HG02970 (cell line): ENCODE data around the gene THSD7A.

Experiments
- ATAC-seq: cut with Tn5 transposase; IDR thresholded peaks from one replicate; pipeline ENCODE4 v1.9.1; 2021; ENCODE audit warnings: mild to moderate bottlenecking, moderate library complexity, moderate number of reproducible peaks; ENCODE audit not compliant: unreplicated experiment, low FRiP score

Gene THSD7A

DNA sequence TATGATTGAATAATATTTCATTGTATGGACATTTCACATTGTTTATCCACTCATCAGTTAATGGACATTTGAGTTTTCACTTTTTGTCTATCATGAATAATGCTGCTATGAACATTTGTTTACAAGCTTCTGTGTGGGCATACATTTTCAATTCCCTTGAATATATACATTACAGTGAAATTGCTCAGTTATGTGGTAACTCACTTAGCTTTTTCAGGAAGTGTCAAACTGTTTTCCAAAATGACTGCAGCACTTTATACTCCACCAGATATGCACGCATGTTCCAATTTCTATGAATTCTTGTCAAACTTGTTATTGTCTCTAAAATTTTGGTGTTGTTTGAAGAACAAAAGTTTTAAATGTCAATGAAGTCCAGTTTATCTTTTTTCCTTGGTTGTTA is 401.2 kb downstream of the THSD7A start:
- no peak for ATAC-seq

- no peak for ATAC-seq
These were observed 401.9 kb downstream of the THSD7A start for GRCh38 chr7:11430112-11430511.

DNA sequence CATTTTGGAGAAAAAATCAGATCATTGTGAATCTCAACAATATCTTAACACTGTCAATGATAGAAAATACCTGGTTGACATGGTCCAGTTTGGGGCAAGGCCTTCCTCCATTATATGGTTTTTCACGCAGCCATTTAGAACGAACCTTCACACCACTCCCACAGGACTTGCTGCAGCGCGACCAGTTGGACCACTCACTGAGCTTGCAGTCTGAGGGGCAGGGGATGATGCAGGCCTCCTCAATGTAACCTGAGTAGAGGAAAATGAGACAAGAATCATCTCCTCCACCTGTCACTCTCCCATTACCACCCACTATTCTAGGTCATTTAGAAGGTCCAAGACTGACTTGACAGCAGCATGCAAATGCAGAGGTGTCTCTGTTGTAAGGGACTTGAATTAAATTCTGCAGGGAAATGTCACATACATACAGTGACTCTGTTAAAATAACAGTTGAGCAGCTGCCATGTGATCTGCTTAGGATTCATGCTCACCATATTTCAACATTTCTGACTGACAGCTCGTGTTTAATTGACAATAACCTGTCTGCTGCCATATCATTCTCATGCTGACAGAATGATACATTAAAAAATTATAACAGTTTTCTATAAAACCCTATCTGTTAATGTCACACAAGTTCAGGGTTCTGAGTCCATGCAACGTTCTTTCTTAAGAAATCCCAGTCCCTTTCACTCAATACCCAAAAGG is 403.0 kb downstream of the THSD7A start:
- ATAC-seq: no peak

- ATAC-seq: peak; percentile 48
These were observed 404.2 kb downstream of the THSD7A start for GRCh38 chr7:11427686-11428273.

DNA sequence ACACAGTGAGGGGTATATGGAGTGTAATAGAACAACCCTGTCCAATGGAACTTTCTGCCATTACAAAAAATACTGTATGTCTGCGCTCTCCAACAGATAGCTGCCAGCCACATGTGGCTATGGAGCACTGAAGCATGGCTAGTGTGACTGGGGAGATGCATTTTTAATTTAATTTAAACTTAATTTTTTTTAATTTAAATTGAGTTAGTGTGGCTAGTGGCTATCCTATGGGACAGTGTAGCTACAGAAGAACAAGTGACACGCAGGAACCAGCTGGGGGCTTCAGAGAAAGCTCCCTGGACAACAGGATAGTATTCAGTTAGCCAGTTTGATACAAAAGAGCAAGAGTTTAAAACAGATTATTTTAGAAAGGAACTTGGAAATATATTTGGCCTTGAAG is 408.0 kb downstream of the THSD7A start:
- ATAC-seq: no peak

DNA sequence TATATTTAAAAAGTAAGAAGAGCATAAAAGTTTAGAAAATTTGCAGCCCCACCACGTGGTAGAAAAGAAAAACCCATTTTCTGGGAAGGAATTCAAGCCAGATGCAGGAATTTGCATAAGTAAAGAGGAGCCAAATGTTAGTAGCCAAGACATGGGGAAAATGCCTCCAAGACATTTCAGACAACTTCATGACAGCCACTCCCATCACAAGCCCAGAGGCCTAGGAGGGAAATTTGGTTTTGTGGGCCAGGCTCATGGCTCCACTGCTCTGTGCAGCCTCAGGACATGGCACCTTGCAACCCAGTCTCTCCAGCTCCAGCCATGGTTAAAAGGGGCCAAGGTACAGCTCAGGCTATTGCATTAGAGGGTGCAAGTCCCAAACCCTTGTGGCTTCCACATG is 411.9 kb downstream of the THSD7A start:
- no peak for ATAC-seq

DNA sequence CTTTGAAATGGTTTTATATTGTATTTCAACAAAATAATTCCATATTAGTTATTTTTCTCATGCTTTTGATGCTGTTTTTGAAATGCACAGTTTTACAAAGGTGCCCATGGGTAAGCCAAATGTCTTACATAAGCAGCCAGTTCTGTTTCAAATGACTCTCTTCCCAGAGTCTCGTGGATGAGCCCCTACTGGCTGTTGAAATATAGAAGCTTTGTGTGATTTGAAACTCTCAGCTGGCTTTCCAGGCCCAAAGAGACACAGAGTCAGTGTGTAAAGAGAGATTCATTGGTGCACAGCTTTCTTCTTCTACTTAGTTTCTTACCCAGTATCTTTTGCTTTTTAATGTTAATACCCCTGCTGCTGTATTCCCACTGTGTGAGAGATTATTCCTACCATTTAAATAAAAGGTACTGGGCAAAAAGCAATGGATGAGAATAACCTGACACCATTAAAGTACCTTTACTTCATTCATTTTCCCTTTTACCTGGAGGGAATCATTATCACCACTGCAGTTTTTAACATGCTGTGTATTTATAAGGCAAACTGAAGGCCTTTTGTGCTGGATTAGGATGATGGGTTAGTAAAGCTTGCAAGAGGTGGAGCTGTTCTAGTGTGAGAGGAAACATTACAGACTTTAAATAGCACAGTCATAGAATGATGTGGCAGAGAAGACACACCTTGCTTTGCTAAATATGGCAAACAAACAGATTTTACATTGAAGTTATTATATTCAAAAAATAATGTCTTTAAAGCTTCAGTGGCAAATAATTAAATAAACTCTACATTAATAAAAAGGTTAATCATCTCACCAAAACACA is 415.1 kb downstream of the THSD7A start:
- ATAC-seq: no peak

- ATAC-seq: no peak
These were observed 416.9 kb downstream of the THSD7A start for GRCh38 chr7:11415101-11415500.

- no peak for ATAC-seq
These were observed 418.1 kb downstream of the THSD7A start for GRCh38 chr7:11413901-11414300.

DNA sequence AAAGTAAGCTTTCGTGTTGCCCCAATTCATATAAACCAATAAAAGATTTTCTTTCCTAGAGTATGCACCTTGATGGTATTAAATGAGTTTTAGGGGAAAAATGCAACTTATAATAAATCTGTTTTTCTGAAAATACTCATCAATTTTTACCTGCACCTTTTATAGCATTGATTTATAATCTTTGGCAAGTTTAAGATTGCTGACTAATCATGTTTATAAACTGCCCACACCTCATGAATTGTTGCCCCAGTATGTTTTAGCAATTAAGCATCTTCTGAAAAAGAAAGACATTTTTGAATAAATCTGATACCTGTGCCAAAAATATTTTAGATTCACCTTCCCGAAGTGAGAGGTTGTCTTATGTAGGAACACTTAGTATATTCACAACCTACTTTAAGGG is 420.0 kb downstream of the THSD7A start:
- ATAC-seq: no peak

- ATAC-seq: no peak
These were observed 421.0 kb downstream of the THSD7A start for GRCh38 chr7:11410656-11411644.

- ATAC-seq: no peak
These were observed 427.6 kb downstream of the THSD7A start for GRCh38 chr7:11404355-11404754.

GRCh38 chr7:11403781-11404180 is 428.2 kb downstream of the THSD7A start:
- ATAC-seq: no peak

DNA sequence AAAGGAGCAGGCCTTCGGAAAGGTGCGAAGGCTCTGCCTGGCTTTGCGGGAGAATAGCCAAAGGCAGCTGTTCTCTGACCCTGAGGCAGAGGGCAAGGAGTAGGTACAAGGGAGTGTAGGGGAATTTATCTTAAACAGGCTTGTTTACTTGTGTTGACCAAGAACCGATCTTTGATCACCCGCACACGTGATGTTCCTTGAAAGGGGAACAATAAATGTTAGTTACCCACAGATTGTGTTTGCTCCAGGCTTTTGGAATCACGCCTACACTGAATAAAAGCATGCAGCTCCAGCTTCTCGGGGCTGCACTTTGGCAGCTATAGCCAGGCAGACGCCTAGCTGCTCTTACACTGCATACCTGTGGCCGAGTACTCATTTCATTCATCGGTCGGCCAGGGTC is 437.6 kb downstream of the THSD7A start:
- ATAC-seq: no peak

DNA sequence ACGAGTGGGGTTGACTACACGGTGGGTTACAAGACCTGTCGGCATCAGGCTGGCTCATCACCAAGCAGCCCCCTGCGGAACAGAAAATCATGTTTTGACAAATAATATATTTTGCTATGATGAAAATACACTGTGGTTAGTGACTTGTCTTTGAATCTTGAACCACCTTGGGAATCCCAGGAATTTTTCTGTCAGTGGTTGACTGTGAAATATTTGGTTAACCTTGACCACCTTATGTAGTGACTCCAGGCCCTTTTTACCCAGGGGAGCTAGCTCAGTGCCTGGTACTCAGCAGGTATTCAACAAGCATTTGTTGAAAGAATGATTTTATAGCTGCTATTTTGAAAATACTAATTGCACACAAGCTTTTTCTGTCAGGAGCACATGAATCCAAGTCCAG is 452.4 kb downstream of the THSD7A start:
- no peak for ATAC-seq

GRCh38 chr7:11376529-11376928 is 455.5 kb downstream of the THSD7A start:
- ATAC-seq: no peak

GRCh38 chr7:11374629-11375028 is 457.4 kb downstream of the THSD7A start:
- no peak for ATAC-seq

DNA sequence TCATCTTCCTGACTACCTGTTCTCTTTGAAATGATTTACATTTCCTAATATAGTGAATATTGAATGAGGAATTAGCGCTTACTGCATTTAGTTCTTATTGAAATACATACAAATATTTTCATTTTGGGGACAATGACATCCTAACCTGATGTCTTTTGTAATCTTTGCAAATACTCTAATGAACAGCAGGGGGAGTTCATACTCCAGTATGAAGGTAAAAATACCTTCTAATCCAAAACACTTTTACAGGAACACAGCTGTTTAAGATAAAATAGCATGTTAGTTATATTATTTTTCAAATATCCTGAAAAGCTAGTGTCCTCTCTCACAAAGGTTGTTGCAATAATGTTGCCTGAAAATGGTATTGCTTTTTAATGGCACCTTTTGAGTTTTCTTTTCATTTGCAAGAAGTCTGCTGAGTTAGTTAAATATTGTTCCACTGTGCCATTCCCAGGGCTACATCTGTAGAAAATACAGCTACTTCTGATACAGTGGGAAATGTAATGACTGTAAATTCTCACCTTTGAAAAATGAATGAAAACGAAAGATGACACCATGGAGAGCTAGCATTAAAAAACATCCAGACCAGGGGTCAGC is 458.4 kb downstream of the THSD7A start:
- ATAC-seq: no peak

DNA sequence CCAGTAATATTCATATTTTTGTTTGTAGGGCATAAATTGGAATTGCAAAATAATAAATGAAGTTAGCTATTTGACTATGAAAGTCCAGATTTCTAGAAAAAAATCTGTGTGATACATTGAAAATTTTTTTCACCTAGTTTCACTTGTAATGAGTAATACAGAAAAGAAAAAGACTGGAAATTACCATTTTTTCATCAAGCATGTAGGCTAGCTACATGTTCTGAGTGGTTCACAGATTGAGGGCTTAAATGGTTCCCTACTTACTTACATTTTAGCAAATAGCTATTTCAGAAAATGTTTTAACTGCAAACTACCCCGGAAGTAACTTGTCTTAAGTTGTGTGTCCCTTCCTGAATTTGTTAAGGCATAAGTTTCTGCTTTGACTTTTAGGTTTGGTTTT is 462.3 kb downstream of the THSD7A start:
- ATAC-seq: no peak

- ATAC-seq: no peak
These were observed 465.9 kb downstream of the THSD7A start for GRCh38 chr7:11366118-11366517.
